ENCODE data around the gene RALGPS1.

RALGPS1 gene

DNA sequence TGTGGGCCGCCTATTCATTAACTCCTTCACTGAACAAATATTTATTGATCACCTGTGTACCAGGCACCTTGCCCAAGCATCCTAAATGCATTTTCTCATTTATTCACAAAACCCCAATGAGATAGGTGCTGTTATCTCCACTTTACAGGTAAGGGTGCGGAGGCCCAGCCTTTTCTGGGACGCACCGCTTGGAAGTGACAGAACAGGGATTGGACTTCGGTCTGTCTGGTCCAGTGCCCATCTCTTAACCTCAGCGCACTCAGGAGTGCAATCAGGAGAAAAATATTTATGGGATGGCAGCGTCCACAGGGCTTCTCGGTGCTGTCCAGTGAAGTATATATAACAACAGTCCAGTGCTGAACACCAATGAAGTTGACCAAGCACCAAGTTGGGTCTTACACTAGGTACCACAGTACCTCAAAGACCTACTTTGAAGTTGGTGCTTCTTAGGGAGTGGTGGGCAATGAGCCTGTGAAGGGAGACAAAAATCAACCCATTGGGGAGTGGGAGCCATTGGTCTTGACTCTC lies 331.1 kb downstream of the RALGPS1 start:
- no peak for DNase-seq (ENCODE audit: low spot score)
- TF ChIP-seq, protein P1, sequence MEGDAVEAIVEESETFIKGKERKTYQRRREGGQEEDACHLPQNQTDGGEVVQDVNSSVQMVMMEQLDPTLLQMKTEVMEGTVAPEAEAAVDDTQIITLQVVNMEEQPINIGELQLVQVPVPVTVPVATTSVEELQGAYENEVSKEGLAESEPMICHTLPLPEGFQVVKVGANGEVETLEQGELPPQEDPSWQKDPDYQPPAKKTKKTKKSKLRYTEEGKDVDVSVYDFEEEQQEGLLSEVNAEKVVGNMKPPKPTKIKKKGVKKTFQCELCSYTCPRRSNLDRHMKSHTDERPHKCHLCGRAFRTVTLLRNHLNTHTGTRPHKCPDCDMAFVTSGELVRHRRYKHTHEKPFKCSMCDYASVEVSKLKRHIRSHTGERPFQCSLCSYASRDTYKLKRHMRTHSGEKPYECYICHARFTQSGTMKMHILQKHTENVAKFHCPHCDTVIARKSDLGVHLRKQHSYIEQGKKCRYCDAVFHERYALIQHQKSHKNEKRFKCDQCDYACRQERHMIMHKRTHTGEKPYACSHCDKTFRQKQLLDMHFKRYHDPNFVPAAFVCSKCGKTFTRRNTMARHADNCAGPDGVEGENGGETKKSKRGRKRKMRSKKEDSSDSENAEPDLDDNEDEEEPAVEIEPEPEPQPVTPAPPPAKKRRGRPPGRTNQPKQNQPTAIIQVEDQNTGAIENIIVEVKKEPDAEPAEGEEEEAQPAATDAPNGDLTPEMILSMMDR (IDR thresholded peaks at IDR 0.05; ENCODE audit: borderline replicate concordance, control extremely low read depth, extremely low read depth, insufficient read depth, missing control alignments), result no peak
- in situ Hi-C loops (cut with MboI; ENCODE audit: low sequenced_read_pairs, unreplicated experiment), result no loop called here

DNA sequence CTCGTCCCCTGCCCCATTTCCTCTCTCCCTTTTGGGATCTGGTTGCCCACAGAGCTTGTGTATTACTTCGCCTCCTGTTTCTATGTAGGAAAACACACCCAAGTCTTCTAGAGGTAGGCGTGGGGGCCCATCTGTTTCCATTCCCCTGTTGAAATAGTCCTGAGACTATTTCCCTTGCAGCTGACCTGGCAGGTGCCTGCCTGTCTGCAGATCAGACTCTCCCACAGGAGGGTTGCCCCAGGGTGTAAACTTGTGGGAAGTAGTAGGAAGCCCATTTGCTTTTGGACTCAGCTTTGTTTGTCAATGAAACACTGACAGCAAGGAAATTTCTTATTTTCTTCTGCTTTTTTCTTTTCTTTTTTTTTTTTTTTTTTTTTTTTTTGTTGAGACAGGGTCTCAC lies 333.7 kb downstream of the RALGPS1 start:
- in situ Hi-C loops (cut with MboI; ENCODE audit: low sequenced_read_pairs, unreplicated experiment), result no loop called here
- DNase-seq (ENCODE audit: low spot score), result no peak
- TF ChIP-seq, protein P1 (IDR thresholded peaks at IDR 0.05; ENCODE audit: borderline replicate concordance, control extremely low read depth, extremely low read depth, insufficient read depth, missing control alignments), result no peak

DNA sequence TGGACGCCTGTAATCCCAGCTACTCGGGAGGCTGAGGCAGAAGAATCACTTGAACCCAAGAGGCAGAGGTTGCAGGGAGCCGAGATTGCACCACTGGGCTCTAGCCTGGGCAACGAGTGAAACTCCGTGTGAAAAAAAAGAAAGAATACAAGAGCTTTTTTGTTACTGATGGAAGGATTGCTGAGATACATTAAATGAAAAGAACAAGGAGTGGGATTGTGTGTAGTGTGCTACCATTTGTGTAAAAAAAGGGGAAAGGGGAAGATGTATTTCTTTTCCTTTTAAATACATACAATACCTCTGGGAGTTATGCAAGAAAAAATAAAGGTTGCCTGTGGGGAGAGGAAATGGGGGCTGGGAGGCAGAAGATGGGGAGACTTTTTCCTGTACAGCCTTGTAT lies 335.3 kb downstream of the RALGPS1 start:
- in situ Hi-C loops (cut with MboI; ENCODE audit: low sequenced_read_pairs, unreplicated experiment), result no loop called here
- TF ChIP-seq, protein P1 (IDR thresholded peaks at IDR 0.05; ENCODE audit: borderline replicate concordance, control extremely low read depth, extremely low read depth, insufficient read depth, missing control alignments), result no peak

DNA sequence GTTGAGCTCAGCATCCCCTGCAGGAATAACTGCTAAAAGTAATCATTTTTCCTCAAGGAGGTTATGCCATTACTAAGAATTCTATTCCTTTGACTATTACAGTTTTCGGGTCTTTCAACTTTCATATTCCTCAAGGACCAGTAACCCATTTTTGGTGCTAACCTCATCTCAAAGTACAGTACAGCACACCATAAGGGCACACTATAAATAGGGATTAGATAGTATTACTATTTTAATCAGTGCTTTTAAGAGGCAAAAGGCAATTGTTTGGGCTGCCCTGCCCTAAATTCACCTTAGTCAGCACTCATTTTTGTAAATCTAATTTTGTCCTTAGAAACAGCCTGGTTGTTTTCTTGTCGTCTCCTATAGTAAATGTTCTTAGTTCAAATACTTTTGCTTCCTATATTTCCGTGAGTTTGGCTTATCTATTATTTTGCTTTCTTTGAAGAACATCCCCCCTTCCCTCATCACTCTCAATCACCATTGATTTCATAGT lies 336.4 kb downstream of the RALGPS1 start:
- DNase-seq (ENCODE audit: low spot score), result no peak
- TF ChIP-seq, protein P1 (IDR thresholded peaks at IDR 0.05; ENCODE audit: borderline replicate concordance, control extremely low read depth, extremely low read depth, insufficient read depth, missing control alignments), result no peak
- in situ Hi-C loops (cut with MboI; ENCODE audit: low sequenced_read_pairs, unreplicated experiment), result no loop called here

More for the DNA sequence above, 335.3 kb downstream of the RALGPS1 start:
- DNase-seq (ENCODE audit: low spot score), result no peak

DNA sequence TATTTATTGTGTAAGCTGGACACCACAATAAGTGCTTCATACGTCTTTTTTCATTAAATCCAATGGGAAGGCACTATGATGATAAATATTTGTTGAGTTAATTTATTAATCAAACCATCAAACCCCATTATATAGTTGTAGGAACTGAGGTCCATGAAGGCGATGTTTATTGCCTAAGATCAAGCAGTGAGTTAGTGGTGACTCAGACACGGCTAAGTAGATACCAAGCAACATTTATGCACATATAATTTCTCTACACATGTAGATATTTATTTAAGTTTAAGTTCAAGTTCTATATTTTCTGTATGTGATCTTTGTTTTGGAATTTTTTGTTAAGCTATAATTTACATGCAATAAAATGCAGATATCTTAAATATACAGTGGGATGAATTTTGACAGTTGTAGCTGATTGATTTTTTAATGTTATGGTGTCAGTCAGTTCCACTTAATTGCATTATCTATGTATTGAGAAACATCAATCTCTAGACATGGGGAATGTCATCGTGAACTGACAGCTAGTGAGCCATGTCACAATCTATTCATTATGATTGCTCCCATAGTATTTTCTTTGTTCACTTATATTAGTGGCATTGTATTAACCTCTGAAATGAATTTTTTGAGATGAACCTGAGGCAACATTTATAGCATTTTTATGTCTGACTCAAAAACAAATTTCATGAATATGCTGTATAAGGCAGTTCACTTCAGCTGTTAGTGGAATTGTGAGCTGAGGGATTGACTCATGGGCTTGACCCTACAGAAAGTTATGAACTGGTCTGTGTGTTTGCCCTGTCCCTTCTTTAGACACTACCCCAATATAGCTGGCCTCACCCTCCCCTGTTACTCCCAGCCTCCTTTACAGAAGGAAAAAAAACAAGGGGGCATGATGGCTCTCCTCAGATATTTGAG lies 338.1 kb downstream of the RALGPS1 start:
- TF ChIP-seq, protein P1 (IDR thresholded peaks at IDR 0.05; ENCODE audit: borderline replicate concordance, control extremely low read depth, extremely low read depth, insufficient read depth, missing control alignments), result no peak
- in situ Hi-C loops (cut with MboI; ENCODE audit: low sequenced_read_pairs, unreplicated experiment), result no loop called here
- DNase-seq (ENCODE audit: low spot score), result no peak

DNA sequence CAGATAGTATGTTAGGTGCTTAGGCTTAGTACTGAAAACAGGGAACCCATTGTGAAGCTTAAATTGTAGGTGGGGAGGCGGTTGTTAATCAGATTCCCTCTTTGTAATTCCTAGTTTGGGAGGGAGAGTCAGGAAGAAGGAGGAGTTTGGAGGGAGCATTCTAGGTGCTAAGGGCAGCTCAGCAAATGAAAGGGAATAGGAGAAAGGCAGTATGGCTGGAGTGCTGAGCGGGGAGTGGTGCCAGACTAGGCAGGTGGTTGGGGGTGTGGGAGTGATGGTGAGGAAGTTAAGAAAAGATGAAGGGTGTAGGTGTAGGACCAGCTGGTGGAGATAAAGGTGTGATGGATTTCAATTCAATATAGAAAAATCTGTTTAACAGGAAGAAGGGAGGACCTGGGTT lies 338.9 kb downstream of the RALGPS1 start:
- in situ Hi-C loops (cut with MboI; ENCODE audit: low sequenced_read_pairs, unreplicated experiment), result no loop called here
- DNase-seq (ENCODE audit: low spot score), result no peak
- TF ChIP-seq, protein P1 (IDR thresholded peaks at IDR 0.05; ENCODE audit: borderline replicate concordance, control extremely low read depth, extremely low read depth, insufficient read depth, missing control alignments), result no peak
